HCT116 (cell line): ENCODE measurements around the gene CEMP1. TPM values are rescaled to one million over a fixed set of nuclear protein-coding genes. Genes with fewer than 3 reads are reported as not detected.

Experiments
- ATAC-seq: fragments of 200-7000 bp; cut with Tn5 transposase; 2 replicates; pipeline ENCODE4 v1.9.1; 2020; ENCODE audit warnings: mild to moderate bottlenecking, moderate library complexity
- BruUV-seq: library from RNA; stranded (reverse); fragments of 400-500 nt; replicated peaks from 2 replicates; lab custom pipeline; 2021; lab: Mats Ljungman, UMichigan
- CTCF ChIA-PET: fragments of 300-600 bp; sonication (Branson Sonifier 250); formaldehyde crosslinking; loops from one replicate; lab custom pipeline; 2021; ENCODE audit warnings: antibody characterized with exemption; lab: Charles Lee
- POLR2A ChIA-PET: fragments of 300-600, 350-600 bp; sonication (Branson Sonifier 250); formaldehyde crosslinking; loops from one replicate; lab custom pipeline; 2021; ENCODE audit warnings: antibody characterized with exemption; lab: Charles Lee
- RAD21 ChIA-PET, 2 experiments: fragments of 300-600 bp; sonication (Branson Sonifier 250); formaldehyde crosslinking; loops; one replicate each; lab custom pipeline; 2023; ENCODE audit warnings: low total read pairs in 2 of 2; ENCODE audit not compliant: uncharacterized antibody in 2 of 2, unreplicated experiment in 2 of 2, low non-redundant PET in 1 of 2; lab: Charles Lee
- DNase-seq: peaks from one replicate; pipeline ENCODE4 v3.0.0-alpha.2; 2010; ENCODE audit warnings: low read depth, low spot score
- H2AFZ ChIP-seq: fragments of 200-600 bp; shearing (Covaris generic), sonication (generic); 2 replicates; pipeline ENCODE4 v1.6.1; 2017; ENCODE audit warnings: low read depth, mixed run types, mixed read lengths, antibody characterized with exemption, low read length; ENCODE audit not compliant: poor library complexity, severe bottlenecking
- H3K27ac ChIP-seq: 2 replicates; pipeline ENCODE4 v1.5.1; 2012; ENCODE audit warnings: low read depth, low read length
- H3K27me3 ChIP-seq: fragments of 200-600 bp; sonication (generic); 2 replicates; pipeline ENCODE4 v1.6.1; 2016; ENCODE audit warnings: mixed run types, low read length, mixed read lengths; ENCODE audit not compliant: insufficient read depth
- H3K36me3 ChIP-seq, 2 experiments: fragments of 200-500 bp in 1 of 2; fragments of 200-600 bp in 1 of 2; sonication (Bioruptor generic) in 1 of 2; sonication (generic) in 1 of 2; 2 replicates each; pipeline versions ENCODE4 v1.5.1 to v1.6.1; 2014 to 2016; ENCODE audit warnings: low read length in 2 of 2, inconsistent platforms in 1 of 2, mixed read lengths in 1 of 2, mixed run types in 1 of 2; ENCODE audit not compliant: insufficient read depth in 2 of 2, control insufficient read depth in 1 of 2
- H3K4me1 ChIP-seq, 2 experiments: fragments of 200-600 bp in 1 of 2; sonication (generic) in 1 of 2; 2 replicates each; pipeline versions ENCODE4 v1.5.1 to v1.6.1; 2012 to 2017; ENCODE audit warnings: low read length in 2 of 2, inconsistent platforms in 1 of 2, mild to moderate bottlenecking in 1 of 2, mixed read lengths in 1 of 2, mixed run types in 1 of 2, moderate library complexity in 1 of 2; ENCODE audit not compliant: insufficient read depth in 2 of 2, control insufficient read depth in 1 of 2
- H3K4me2 ChIP-seq: fragments of 200-600 bp; sonication (generic); 2 replicates; pipeline ENCODE4 v1.6.1; 2017; ENCODE audit warnings: mixed run types, low read length, mixed read lengths
- H3K4me3 ChIP-seq, 2 experiments: fragments of 200-600 bp in 1 of 2; sonication (generic) in 1 of 2; replicated peaks in 1 of 2; 2 replicates each; pipeline ENCODE4 v1.5.1; 2011 to 2016; ENCODE audit warnings: low read length in 2 of 2, control low read depth in 1 of 2, low read depth in 1 of 2, mild to moderate bottlenecking in 1 of 2, mixed read lengths in 1 of 2, mixed run types in 1 of 2
- H3K79me2 ChIP-seq: fragments of 200-600 bp; sonication (generic); 2 replicates; pipeline ENCODE4 v1.6.1; 2017; ENCODE audit warnings: mild to moderate bottlenecking, mixed run types, low read length, moderate library complexity, mixed read lengths; ENCODE audit not compliant: insufficient read depth
- H3K9ac ChIP-seq: fragments of 200-600 bp; sonication (generic); 2 replicates; pipeline ENCODE4 v1.6.1; 2016; ENCODE audit warnings: low read length, mixed read lengths
- H3K9me2 ChIP-seq: fragments of 200-600 bp; sonication (generic), shearing (Covaris generic); 2 replicates; pipeline ENCODE4 v1.6.1; 2017; ENCODE audit warnings: mixed run types, mild to moderate bottlenecking, moderate library complexity; ENCODE audit not compliant: insufficient read depth
- H3K9me3 ChIP-seq, 2 experiments: fragments of 200-500 bp in 1 of 2; fragments of 200-600 bp in 1 of 2; sonication (Bioruptor generic) in 1 of 2; sonication (generic) in 1 of 2; 2 replicates each; pipeline ENCODE4 v1.6.1; 2014 to 2017; ENCODE audit warnings: low read length in 2 of 2, mixed read lengths in 2 of 2, inconsistent platforms in 1 of 2, low read depth in 1 of 2, mild to moderate bottlenecking in 1 of 2, mixed run types in 1 of 2, moderate library complexity in 1 of 2; ENCODE audit not compliant: control insufficient read depth in 1 of 2, insufficient read depth in 1 of 2
- H4K20me1 ChIP-seq: fragments of 200-600 bp; sonication (generic), shearing (Covaris generic); 2 replicates; pipeline ENCODE4 v1.6.1; 2017; ENCODE audit warnings: mixed run types, mild to moderate bottlenecking, moderate library complexity; ENCODE audit not compliant: insufficient read depth
- CBX3 ChIP-seq: IDR thresholded peaks from 2 replicates; pipeline ENCODE4 v1.6.1; 2012; ENCODE audit warnings: low read depth
- CEBPB ChIP-seq: IDR thresholded peaks from 2 replicates; pipeline ENCODE4 v1.6.1; 2012; ENCODE audit warnings: low read depth
- EGR1 ChIP-seq: IDR thresholded peaks from 2 replicates; pipeline ENCODE4 v1.6.1; 2012; ENCODE audit warnings: low read depth
- ELF1 ChIP-seq: IDR thresholded peaks from 2 replicates; pipeline ENCODE4 v1.6.1; 2012; ENCODE audit warnings: low read depth, borderline replicate concordance
- EZH2 ChIP-seq: fragments of 200-600 bp; sonication (generic); IDR thresholded peaks from 2 replicates; pipeline ENCODE4 v1.6.1; 2017; ENCODE audit warnings: antibody characterized with exemption, mixed run types
- EZH2phosphoT487 ChIP-seq: fragments of 200-600 bp; IDR thresholded peaks from 2 replicates; pipeline ENCODE4 v1.6.1; 2018; ENCODE audit warnings: antibody characterized with exemption, borderline replicate concordance
- FOSL1 ChIP-seq: IDR thresholded peaks from 2 replicates; pipeline ENCODE4 v1.6.1; 2012; ENCODE audit warnings: low read depth
- JUND ChIP-seq: IDR thresholded peaks from 2 replicates; pipeline ENCODE4 v1.6.1; 2012
- POLR2A ChIP-seq: IDR thresholded peaks from 2 replicates; pipeline ENCODE4 v1.7.0; 2011; ENCODE audit warnings: borderline replicate concordance; ENCODE audit not compliant: insufficient read depth, insufficient read length; ENCODE audit errors: extremely low read depth
- POLR2AphosphoS5 ChIP-seq: IDR thresholded peaks from 2 replicates; pipeline ENCODE4 v1.6.1; 2011; ENCODE audit warnings: mild to moderate bottlenecking, low read depth, low read length, moderate library complexity
- SP1 ChIP-seq: IDR thresholded peaks from 2 replicates; pipeline ENCODE4 v1.6.1; 2012; ENCODE audit warnings: low read depth
- SRF ChIP-seq: IDR thresholded peaks from 2 replicates; pipeline ENCODE4 v1.6.1; 2012; ENCODE audit warnings: low read depth
- TCF7L2 ChIP-seq: IDR thresholded peaks from 2 replicates; pipeline ENCODE4 v1.7.0; 2011; ENCODE audit warnings: borderline replicate concordance, inconsistent platforms; ENCODE audit not compliant: insufficient read depth, insufficient read length; ENCODE audit errors: extremely low read depth
- ZFX ChIP-seq: fragments of 450-650 bp; IDR thresholded peaks from 2 replicates; pipeline ENCODE4 v1.6.1; 2017
- intact Hi-C: fragments of 100-400 bp; cut with micrococcal nuclease; formaldehyde crosslinking; loops from 2 replicates; pipeline ENCODE4 v1.10.0; 2022
- total RNA-seq: library from RNA; stranded (reverse); gene quantifications from one replicate; pipeline ENCODE4 v1.2.1, GENCODE V29; 2021; ENCODE audit not compliant: unreplicated experiment
- TF ChIP-seq, protein P1 (sequence below): IDR thresholded peaks from 2 replicates; pipeline ENCODE4 v1.6.1; 2012
- TF ChIP-seq, protein P2 (sequence below): IDR thresholded peaks from 2 replicates; pipeline ENCODE4 v1.6.1; 2012
- TF ChIP-seq, protein P3 (sequence below): IDR thresholded peaks from 2 replicates; pipeline ENCODE4 v1.6.1; 2011; ENCODE audit warnings: mild to moderate bottlenecking, low read length, moderate library complexity; ENCODE audit not compliant: insufficient replicate concordance; ENCODE audit errors: extremely low read depth
- TF ChIP-seq, protein P4 (sequence below): IDR thresholded peaks from 2 replicates; pipeline ENCODE4 v1.6.1; 2012; ENCODE audit warnings: low read depth

The CEMP1 gene
- total RNA-seq, 1 experiment from 2014 or later: 0.32 TPM

DNA sequence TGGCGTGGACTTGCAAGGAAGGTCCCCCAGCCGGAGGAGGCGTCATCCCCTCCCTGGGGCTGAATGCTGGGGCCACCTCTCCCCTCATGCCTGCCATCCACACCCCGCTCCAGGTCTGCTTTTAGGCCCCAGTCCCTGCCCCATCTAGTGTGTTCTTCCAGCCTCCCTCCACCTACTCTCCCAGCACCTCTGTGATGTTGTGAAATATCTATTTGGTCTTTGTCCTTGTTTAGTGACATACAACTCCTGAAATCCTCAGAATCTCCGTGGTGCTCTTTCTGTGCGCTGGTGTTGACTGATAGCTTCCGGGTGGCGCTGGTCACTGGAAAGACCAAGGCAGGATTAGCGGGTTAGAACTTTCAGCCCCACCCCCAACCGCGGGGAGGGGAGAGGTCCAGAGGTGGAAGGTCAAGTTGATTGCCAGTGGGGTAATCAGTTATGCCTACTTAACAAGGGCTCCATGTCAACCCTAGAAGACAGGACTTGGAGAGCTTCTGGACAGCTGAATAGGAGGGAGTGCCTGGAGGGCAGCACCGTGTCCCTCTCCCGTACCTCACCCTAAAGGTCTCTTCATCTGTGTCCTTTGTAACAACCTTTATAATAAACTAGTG is 46.2 kb downstream of the CEMP1 start:
- H3K4me1 ChIP-seq: no peaks in the 10 kb centered on the region
- no peaks in the 10 kb centered on the region for H3K27me3 ChIP-seq
- intact Hi-C loops: no loop called here
- no peak for DNase-seq
- no peak overlapping the region for H3K4me2 ChIP-seq
- H4K20me1 ChIP-seq: no peaks in the 10 kb centered on the region
- ChIA-PET RAD21 (no interaction called here), CTCF (no interaction called here), POLR2A (no interaction called here)
- no TSS peak for BruUV-seq
- H3K4me3 ChIP-seq: no peak overlapping the region
- H3K79me2 ChIP-seq: peaks cover 9% of the 10 kb centered on the region; the same call in 1 of the 2 replicates
- H3K36me3 ChIP-seq: no peaks in the 10 kb centered on the region
- no peak overlapping the region for H2AFZ ChIP-seq
- H3K9me2 ChIP-seq: no peaks in the 10 kb centered on the region
- no peaks in the 10 kb centered on the region for H3K9me3 ChIP-seq
- no peak overlapping the region for H3K9ac ChIP-seq
- TF ChIP-seq FOSL1: no peak
- TF ChIP-seq ELF1: no peak
- no peak for TF ChIP-seq SP1
- TF ChIP-seq JUND: no peak
- no peak for TF ChIP-seq POLR2A
- no peak for TF ChIP-seq CEBPB
- TF ChIP-seq TCF7L2: no peak
- TF ChIP-seq POLR2AphosphoS5: no peak
- no peak for TF ChIP-seq EZH2
- TF ChIP-seq, protein P1, sequence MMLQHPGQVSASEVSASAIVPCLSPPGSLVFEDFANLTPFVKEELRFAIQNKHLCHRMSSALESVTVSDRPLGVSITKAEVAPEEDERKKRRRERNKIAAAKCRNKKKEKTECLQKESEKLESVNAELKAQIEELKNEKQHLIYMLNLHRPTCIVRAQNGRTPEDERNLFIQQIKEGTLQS: no peak
- TF ChIP-seq, protein P2, sequence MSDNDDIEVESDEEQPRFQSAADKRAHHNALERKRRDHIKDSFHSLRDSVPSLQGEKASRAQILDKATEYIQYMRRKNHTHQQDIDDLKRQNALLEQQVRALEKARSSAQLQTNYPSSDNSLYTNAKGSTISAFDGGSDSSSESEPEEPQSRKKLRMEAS: no peak
- TF ChIP-seq EZH2phosphoT487: no peak
- TF ChIP-seq SRF: no peak
- TF ChIP-seq ZFX: no peak
- no peak for TF ChIP-seq EGR1
- no peak for TF ChIP-seq CBX3
- TF ChIP-seq, protein P3, sequence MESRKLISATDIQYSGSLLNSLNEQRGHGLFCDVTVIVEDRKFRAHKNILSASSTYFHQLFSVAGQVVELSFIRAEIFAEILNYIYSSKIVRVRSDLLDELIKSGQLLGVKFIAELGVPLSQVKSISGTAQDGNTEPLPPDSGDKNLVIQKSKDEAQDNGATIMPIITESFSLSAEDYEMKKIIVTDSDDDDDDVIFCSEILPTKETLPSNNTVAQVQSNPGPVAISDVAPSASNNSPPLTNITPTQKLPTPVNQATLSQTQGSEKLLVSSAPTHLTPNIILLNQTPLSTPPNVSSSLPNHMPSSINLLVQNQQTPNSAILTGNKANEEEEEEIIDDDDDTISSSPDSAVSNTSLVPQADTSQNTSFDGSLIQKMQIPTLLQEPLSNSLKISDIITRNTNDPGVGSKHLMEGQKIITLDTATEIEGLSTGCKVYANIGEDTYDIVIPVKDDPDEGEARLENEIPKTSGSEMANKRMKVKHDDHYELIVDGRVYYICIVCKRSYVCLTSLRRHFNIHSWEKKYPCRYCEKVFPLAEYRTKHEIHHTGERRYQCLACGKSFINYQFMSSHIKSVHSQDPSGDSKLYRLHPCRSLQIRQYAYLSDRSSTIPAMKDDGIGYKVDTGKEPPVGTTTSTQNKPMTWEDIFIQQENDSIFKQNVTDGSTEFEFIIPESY: no peak
- TF ChIP-seq, protein P4, sequence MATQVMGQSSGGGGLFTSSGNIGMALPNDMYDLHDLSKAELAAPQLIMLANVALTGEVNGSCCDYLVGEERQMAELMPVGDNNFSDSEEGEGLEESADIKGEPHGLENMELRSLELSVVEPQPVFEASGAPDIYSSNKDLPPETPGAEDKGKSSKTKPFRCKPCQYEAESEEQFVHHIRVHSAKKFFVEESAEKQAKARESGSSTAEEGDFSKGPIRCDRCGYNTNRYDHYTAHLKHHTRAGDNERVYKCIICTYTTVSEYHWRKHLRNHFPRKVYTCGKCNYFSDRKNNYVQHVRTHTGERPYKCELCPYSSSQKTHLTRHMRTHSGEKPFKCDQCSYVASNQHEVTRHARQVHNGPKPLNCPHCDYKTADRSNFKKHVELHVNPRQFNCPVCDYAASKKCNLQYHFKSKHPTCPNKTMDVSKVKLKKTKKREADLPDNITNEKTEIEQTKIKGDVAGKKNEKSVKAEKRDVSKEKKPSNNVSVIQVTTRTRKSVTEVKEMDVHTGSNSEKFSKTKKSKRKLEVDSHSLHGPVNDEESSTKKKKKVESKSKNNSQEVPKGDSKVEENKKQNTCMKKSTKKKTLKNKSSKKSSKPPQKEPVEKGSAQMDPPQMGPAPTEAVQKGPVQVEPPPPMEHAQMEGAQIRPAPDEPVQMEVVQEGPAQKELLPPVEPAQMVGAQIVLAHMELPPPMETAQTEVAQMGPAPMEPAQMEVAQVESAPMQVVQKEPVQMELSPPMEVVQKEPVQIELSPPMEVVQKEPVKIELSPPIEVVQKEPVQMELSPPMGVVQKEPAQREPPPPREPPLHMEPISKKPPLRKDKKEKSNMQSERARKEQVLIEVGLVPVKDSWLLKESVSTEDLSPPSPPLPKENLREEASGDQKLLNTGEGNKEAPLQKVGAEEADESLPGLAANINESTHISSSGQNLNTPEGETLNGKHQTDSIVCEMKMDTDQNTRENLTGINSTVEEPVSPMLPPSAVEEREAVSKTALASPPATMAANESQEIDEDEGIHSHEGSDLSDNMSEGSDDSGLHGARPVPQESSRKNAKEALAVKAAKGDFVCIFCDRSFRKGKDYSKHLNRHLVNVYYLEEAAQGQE: no peak
- H3K27ac ChIP-seq: no peak overlapping the region
- no peak for ATAC-seq
